Islet of Langerhans (tissue), 1 donor: Measurements from ENCODE around the gene UNC50.

Experiments used
- FAIRE-seq: peaks from one replicate; lab custom pipeline; 2011; peaks lifted over from hg19 to GRCh38; lab: Jason Lieb, UNC

Gene UNC50

DNA sequence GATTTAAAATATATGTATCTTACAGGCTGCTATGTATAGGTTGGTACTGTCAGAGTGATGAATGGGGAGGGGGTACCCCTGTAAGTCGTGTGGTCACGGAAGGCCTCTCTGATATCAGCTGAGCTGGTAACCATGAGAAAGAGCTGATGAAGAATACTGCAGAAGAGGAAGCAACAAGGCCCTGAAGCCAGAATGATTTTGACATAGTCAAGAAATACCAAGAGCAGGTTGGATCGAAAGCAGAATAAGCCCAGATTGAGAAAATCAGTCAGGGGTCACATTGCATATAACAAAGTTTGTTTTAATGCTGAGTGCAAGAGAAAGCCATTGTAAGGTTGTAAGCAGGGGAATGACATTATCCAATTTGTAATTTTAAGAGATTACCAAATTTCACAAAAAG, 57.3 kb downstream of the UNC50 start:
- no peak for FAIRE-seq
